GM13977 (cell line): ENCODE results near the gene AGRN.

ENCODE experiments used
- DNase-seq: peaks from one replicate; pipeline ENCODE4 v3.0.0; 2012; ENCODE audit warnings: low spot score
- CTCF ChIP-seq: IDR thresholded peaks from 2 replicates; pipeline ENCODE4 v1.5.1; 2012; ENCODE audit warnings: mild to moderate bottlenecking, control low read depth; ENCODE audit not compliant: insufficient read depth; ENCODE audit errors: extremely low read depth, missing control alignments
- in situ Hi-C: fragments of 300-500 bp; cut with MboI; formaldehyde crosslinking; loops from one replicate; pipeline ENCODE4 v1.12.0; 2022; ENCODE audit warnings: low sequenced_read_pairs, low pct_unique_long_range_greater_than_20kb, mixed read lengths, inconsistent platforms; ENCODE audit not compliant: unreplicated experiment

AGRN gene

GRCh38 chr1:997993-998744, 21.8 kb upstream of the AGRN start:
- TF ChIP-seq CTCF = no peak
- in situ Hi-C loops = no loop called here
- DNase-seq = no peak

- TF ChIP-seq CTCF = no peak
- in situ Hi-C loops = no loop called here
- DNase-seq = no peak
These were observed 21.2 kb upstream of the AGRN start for GRCh38 chr1:998745-998994.

- in situ Hi-C loops = no loop called here
- peak; percentile 9 for TF ChIP-seq CTCF
- DNase-seq = no peak
These were observed 20.8 kb upstream of the AGRN start for GRCh38 chr1:998995-999724.

GRCh38 chr1:999725-1000356, 20.1 kb upstream of the AGRN start, which contains the start of gene HES4:
TSS of gene HES4 (minus strand) at chr1:1000097. CDS start at chr1:999973, 124 bp downstream.
- in situ Hi-C loops = no loop called here
- peak; percentile 85 for DNase-seq
- no peak for TF ChIP-seq CTCF

GRCh38 chr1:1000357-1001056, 19.4 kb upstream of the AGRN start:
- peak; percentile 91 for DNase-seq
- in situ Hi-C loops = no loop called here
- TF ChIP-seq CTCF = no peak

- in situ Hi-C loops = no loop called here
- peak; percentile 56 for DNase-seq
- no peak for TF ChIP-seq CTCF
These were observed 18.7 kb upstream of the AGRN start for GRCh38 chr1:1001057-1001783.
